OCI-LY3 (cell line): ENCODE results near the gene HYOU1.

ENCODE experiments used
- H2AFZ ChIP-seq: fragments of 200-600, 300-600 bp; shearing (Covaris generic); 2 replicates; pipeline ENCODE4 v1.6.0; 2014; ENCODE audit warnings: antibody characterized with exemption, low read depth, low read length
- H3K27ac ChIP-seq: fragments of 200-600, 300-600 bp; sonication (generic); 2 replicates; pipeline ENCODE4 v1.5.1; 2014; ENCODE audit warnings: mild to moderate bottlenecking, low read length, moderate library complexity, mixed read lengths
- H3K27me3 ChIP-seq: fragments of 200-600, 300-600 bp; sonication (generic); 2 replicates; pipeline ENCODE4 v1.6.1; 2014; ENCODE audit warnings: low read depth, low read length, mixed read lengths
- H3K36me3 ChIP-seq: fragments of 200-600, 300-600 bp; sonication (generic); replicated peaks from 2 replicates; pipeline ENCODE3; 2014; ENCODE audit warnings: low read depth, low read length, mixed read lengths
- H3K4me1 ChIP-seq: fragments of 300-600, 200-600 bp; sonication (generic); 2 replicates; pipeline ENCODE4 v1.6.1; 2014; ENCODE audit warnings: low read length, mixed read lengths
- H3K4me2 ChIP-seq: fragments of 200-600, 300-600 bp; sonication (generic); 2 replicates; pipeline ENCODE4 v1.6.1; 2014; ENCODE audit warnings: low read length, mixed read lengths
- H3K4me3 ChIP-seq: fragments of 300-600, 200-600 bp; sonication (generic); 2 replicates; pipeline ENCODE4 v1.5.1; 2014; ENCODE audit warnings: antibody characterized with exemption, mild to moderate bottlenecking, low read length, moderate library complexity
- H3K79me2 ChIP-seq: fragments of 300-600, 200-600 bp; shearing (Covaris generic); 2 replicates; pipeline ENCODE4 v1.6.1; 2014; ENCODE audit warnings: mild to moderate bottlenecking, low read length, mixed read lengths
- H3K9ac ChIP-seq: fragments of 300-600, 200-600 bp; shearing (Covaris generic); 2 replicates; pipeline ENCODE4 v1.6.0; 2014; ENCODE audit warnings: mild to moderate bottlenecking, low read length, moderate library complexity
- H3K9me3 ChIP-seq: fragments of 200-600, 300-600 bp; shearing (Covaris generic); 2 replicates; pipeline ENCODE4 v1.6.1; 2014; ENCODE audit warnings: low read length, mixed read lengths; ENCODE audit not compliant: insufficient read depth
- H4K20me1 ChIP-seq: fragments of 200-600, 300-600 bp; sonication (generic); 2 replicates; pipeline ENCODE4 v1.6.1; 2016; ENCODE audit warnings: low read length, mixed read lengths; ENCODE audit not compliant: insufficient read depth
- CTCF ChIP-seq: fragments of 200-600, 300-600 bp; sonication (generic); IDR thresholded peaks from 2 replicates; pipeline ENCODE4 v1.5.1; 2014; ENCODE audit warnings: antibody characterized with exemption, low read length, low read depth
- EZH2phosphoT487 ChIP-seq: fragments of 200-600 bp; shearing (Covaris generic); IDR thresholded peaks from 2 replicates; pipeline ENCODE4 v1.6.1; 2018; ENCODE audit warnings: antibody characterized with exemption, mixed run types, low read depth

Gene HYOU1

GRCh38 chr11:119025541-119025940 is 31.5 kb downstream of the HYOU1 start:
- no peak overlapping the region for H3K27ac ChIP-seq
- H3K36me3 ChIP-seq: peaks cover 54% of the 10 kb centered on the region
- H3K9me3 ChIP-seq: no peaks in the 10 kb centered on the region
- H3K79me2 ChIP-seq: peaks cover 40% of the 10 kb centered on the region
- no peak overlapping the region for H3K4me3 ChIP-seq
- H3K4me2 ChIP-seq: no peak overlapping the region
- TF ChIP-seq CTCF: no peak
- TF ChIP-seq EZH2phosphoT487: no peak
- peaks cover 19% of the 10 kb centered on the region for H3K4me1 ChIP-seq
- no peaks in the 10 kb centered on the region for H4K20me1 ChIP-seq
- no peak overlapping the region for H3K9ac ChIP-seq
- no peak overlapping the region for H2AFZ ChIP-seq
- H3K27me3 ChIP-seq: no peaks in the 10 kb centered on the region

GRCh38 chr11:119025099-119025473 is 31.9 kb downstream of the HYOU1 start:
- H2AFZ ChIP-seq: no peak overlapping the region
- no peak overlapping the region for H3K4me2 ChIP-seq
- H3K27me3 ChIP-seq: no peaks in the 10 kb centered on the region
- H3K9me3 ChIP-seq: no peaks in the 10 kb centered on the region
- H3K36me3 ChIP-seq: peaks cover 54% of the 10 kb centered on the region
- peaks cover 20% of the 10 kb centered on the region for H3K4me1 ChIP-seq
- TF ChIP-seq CTCF (no peak), EZH2phosphoT487 (no peak)
- H3K27ac ChIP-seq: no peak overlapping the region
- H3K4me3 ChIP-seq: no peak overlapping the region
- no peaks in the 10 kb centered on the region for H4K20me1 ChIP-seq
- no peak overlapping the region for H3K9ac ChIP-seq
- H3K79me2 ChIP-seq: peaks cover 40% of the 10 kb centered on the region

GRCh38 chr11:119024430-119025098 is 32.4 kb downstream of the HYOU1 start:
- Histone ChIP-seq H3K4me2 (no peak overlapping the region), H3K27ac (no peak overlapping the region), H3K27me3 (no peaks in the 10 kb centered on the region), H3K36me3 (peaks cover 54% of the 10 kb centered on the region), H3K79me2 (peaks cover 40% of the 10 kb centered on the region), H2AFZ (no peak overlapping the region), H3K4me1 (peaks cover 23% of the 10 kb centered on the region), H3K9me3 (no peaks in the 10 kb centered on the region), H4K20me1 (no peaks in the 10 kb centered on the region), H3K9ac (no peak overlapping the region), H3K4me3 (no peak overlapping the region)
- TF ChIP-seq EZH2phosphoT487 (no peak), CTCF (no peak)

- Histone ChIP-seq H3K4me1 (peaks cover 15% of the 10 kb centered on the region), H3K79me2 (peaks cover 40% of the 10 kb centered on the region), H3K4me3 (no peak overlapping the region), H3K36me3 (peaks cover 50% of the 10 kb centered on the region), H4K20me1 (no peaks in the 10 kb centered on the region), H3K27me3 (no peaks in the 10 kb centered on the region), H3K4me2 (no peak overlapping the region), H3K9me3 (no peaks in the 10 kb centered on the region), H3K9ac (no peak overlapping the region), H3K27ac (no peak overlapping the region), H2AFZ (no peak overlapping the region)
- no peak for TF ChIP-seq EZH2phosphoT487
- no peak for TF ChIP-seq CTCF
Observed at GRCh38 chr11:119023741-119024140, 33.3 kb downstream of the HYOU1 start.
